Stimulated activated CD4-positive, alpha-beta T cell treated with anti-CD3 and anti-CD28 coated beads, Interleukin-2, amount 100 ng/mL, for 4 hours (primary cell): ENCODE results near the gene COX4I2.
A peak's percentile ranks its signal among the peaks of the same experiment; 100 is the strongest.
"Not testable (repeated sequence)": the region's sequence is repeated elsewhere in the genome, so short reads cannot be mapped to it uniquely, and the experiment has no call there.

Source experiments
- DNase-seq: peaks from one replicate; pipeline ENCODE4 v3.0.0-alpha.2; 2020; ENCODE audit warnings: low read depth

Gene COX4I2

GRCh38 chr20:31637660-31638059, at the start of gene COX4I2:
Gene COX4I2, plus strand, starts transcription at chr20:31637912. Its CDS starts 1,106 bp downstream, at chr20:31639018.
- no peak for DNase-seq

GRCh38 chr20:31590717-31591225, 46.9 kb upstream of the COX4I2 start:
- no peak for DNase-seq

GRCh38 chr20:31593221-31594001, 44.3 kb upstream of the COX4I2 start:
- no peak for DNase-seq

GRCh38 chr20:31594002-31594557, 43.6 kb upstream of the COX4I2 start:
- DNase-seq, result no peak

- DNase-seq, result no peak
These were observed 42.9 kb upstream of the COX4I2 start for GRCh38 chr20:31594558-31595379.

- no peak for DNase-seq
These were observed 42.4 kb upstream of the COX4I2 start for GRCh38 chr20:31595380-31595653.

- no peak for DNase-seq
These were observed 41.9 kb upstream of the COX4I2 start for GRCh38 chr20:31595654-31596411.

- DNase-seq, result not testable (repeated sequence)
These were observed 41.3 kb upstream of the COX4I2 start for GRCh38 chr20:31596412-31596715.

GRCh38 chr20:31596831-31597480, 40.8 kb upstream of the COX4I2 start:
- DNase-seq, result no peak

GRCh38 chr20:31597481-31597855, 40.2 kb upstream of the COX4I2 start:
- no peak for DNase-seq

GRCh38 chr20:31602431-31602778, 35.3 kb upstream of the COX4I2 start:
- DNase-seq, result no peak

- DNase-seq, result no peak
These were observed 34.8 kb upstream of the COX4I2 start for GRCh38 chr20:31602779-31603441.

GRCh38 chr20:31603822-31604566, 33.7 kb upstream of the COX4I2 start:
- DNase-seq, result peak; percentile 46

GRCh38 chr20:31604567-31605030, 33.1 kb upstream of the COX4I2 start:
- DNase-seq, result no peak

GRCh38 chr20:31605031-31605901, 32.4 kb upstream of the COX4I2 start, which contains the start of gene ID1:
Gene ID1, plus strand, starts transcription at chr20:31605289. Its CDS starts 99 bp downstream, at chr20:31605388.
- DNase-seq, result peak; percentile 88

GRCh38 chr20:31605902-31606803, 31.6 kb upstream of the COX4I2 start:
- DNase-seq, result no peak

GRCh38 chr20:31606804-31607639, 30.7 kb upstream of the COX4I2 start:
- no peak for DNase-seq
